Kidney (tissue), 14 donors: ENCODE measurements around the gene PRKN. TPM values are rescaled to one million over a fixed set of nuclear protein-coding genes. Genes with fewer than 3 reads are reported as not detected.

Experiments
- DNase-seq, 5 donors: peaks; one replicate each; pipeline ENCODE4 v3.0.0-alpha.2; 2013 to 2020
- FAIRE-seq: peaks from 2 replicates; lab custom pipeline; 2012; peaks lifted over from hg19 to GRCh38; lab: Jason Lieb, UNC
- H3K27ac ChIP-seq, 2 donors: one replicate each; pipeline ENCODE4 v1.7.0; 2013; ENCODE audit warnings: low read depth in 2 of 2, low read length in 2 of 2, inconsistent platforms in 1 of 2
- H3K27me3 ChIP-seq: one replicate; pipeline ENCODE4 v1.7.1; 2013; ENCODE audit warnings: low read length, inconsistent platforms; ENCODE audit not compliant: control insufficient read depth, insufficient read depth
- H3K36me3 ChIP-seq, 3 donors: one replicate each; pipeline versions ENCODE4 v1.7.0 to v1.7.1; 2013; ENCODE audit warnings: low read length in 3 of 3, control low read depth in 1 of 3, inconsistent platforms in 1 of 3; ENCODE audit not compliant: insufficient read depth in 3 of 3, control insufficient read depth in 2 of 3
- H3K4me1 ChIP-seq, 3 donors: one replicate each; pipeline versions ENCODE4 v1.7.0 to v1.7.1; 2013; ENCODE audit warnings: low read length in 3 of 3, inconsistent platforms in 1 of 3, low read depth in 1 of 3; ENCODE audit not compliant: control insufficient read depth in 2 of 3, insufficient read depth in 2 of 3
- H3K4me3 ChIP-seq, 3 donors: one replicate each; pipeline versions ENCODE4 v1.7.0 to v1.8.1; 2013; ENCODE audit warnings: low read length in 3 of 3, control low read depth in 1 of 3, inconsistent platforms in 1 of 3
- H3K9ac ChIP-seq, 3 donors: one replicate each; pipeline versions ENCODE4 v1.7.0 to v1.7.1; 2013; ENCODE audit warnings: low read length in 3 of 3, control low read depth in 1 of 3, inconsistent platforms in 1 of 3
- H3K9me3 ChIP-seq, 3 donors: one replicate each; pipeline versions ENCODE4 v1.7.0 to v1.7.1; 2013; ENCODE audit warnings: low read length in 3 of 3, control low read depth in 1 of 3, inconsistent platforms in 1 of 3; ENCODE audit not compliant: control insufficient read depth in 2 of 3, insufficient read depth in 1 of 3
- intact Hi-C: fragments of 100-400 bp; cut with DNase I; formaldehyde crosslinking; loops from one replicate; pipeline ENCODE4 v1.11.1; 2022
- polyA plus RNA-seq: library from polyadenylated mRNA; stranded (reverse); fragments of 350-450 nt; fragmentation: Illumina TruSeq; extraction: RNeasy Lipid Tissue Mini Kit (QIAGEN cat#74804); gene quantifications from one replicate; pipeline ENCODE4 v1.2.3, GENCODE V29; 2014; ENCODE audit warnings: low read depth, low replicate concordance; ENCODE audit not compliant: insufficient read depth
- total RNA-seq: library from RNA; stranded (reverse); fragmentation: NEBNext Ultra II Directional; extraction: Animal tissue kit (Norgen Biotek cat#: 25700); gene quantifications from one replicate; pipeline ENCODE4 v1.2.1, GENCODE V29; 2021
- TF ChIP-seq, protein P1 (sequence below): IDR thresholded peaks from 3 replicates; pipeline ENCODE4 v1.5.1; 2012; ENCODE audit warnings: mild to moderate bottlenecking, moderate library complexity, borderline replicate concordance; ENCODE audit not compliant: insufficient read depth; ENCODE audit errors: extremely low read depth
- donor health status: control.
- donor health status: control.
- donor health status: control.
- donor health status: control.
- donor health status: control.
- donor health status: DM: yes; HTN: yes; CAD: no.
- donor health status: Normal renal cell carcinoma (clear cell type).

Gene PRKN
- total and polyA plus RNA-seq, 2 donors from 2014 or later = 8.6 to 10.4 TPM

GRCh38 chr6:161536224-161536630, 1191.3 kb downstream of the PRKN start:
- Histone ChIP-seq H3K36me3 (no peaks in the 10 kb centered on the region), H3K4me3 (no peak overlapping the region), H3K9ac (no peak overlapping the region), H3K27me3 (no peaks in the 10 kb centered on the region), H3K27ac (no peak overlapping the region), H3K4me1 (no peaks in the 10 kb centered on the region), H3K9me3 (no peaks in the 10 kb centered on the region)
- intact Hi-C loops = no loop called here
- TF ChIP-seq, protein P1, sequence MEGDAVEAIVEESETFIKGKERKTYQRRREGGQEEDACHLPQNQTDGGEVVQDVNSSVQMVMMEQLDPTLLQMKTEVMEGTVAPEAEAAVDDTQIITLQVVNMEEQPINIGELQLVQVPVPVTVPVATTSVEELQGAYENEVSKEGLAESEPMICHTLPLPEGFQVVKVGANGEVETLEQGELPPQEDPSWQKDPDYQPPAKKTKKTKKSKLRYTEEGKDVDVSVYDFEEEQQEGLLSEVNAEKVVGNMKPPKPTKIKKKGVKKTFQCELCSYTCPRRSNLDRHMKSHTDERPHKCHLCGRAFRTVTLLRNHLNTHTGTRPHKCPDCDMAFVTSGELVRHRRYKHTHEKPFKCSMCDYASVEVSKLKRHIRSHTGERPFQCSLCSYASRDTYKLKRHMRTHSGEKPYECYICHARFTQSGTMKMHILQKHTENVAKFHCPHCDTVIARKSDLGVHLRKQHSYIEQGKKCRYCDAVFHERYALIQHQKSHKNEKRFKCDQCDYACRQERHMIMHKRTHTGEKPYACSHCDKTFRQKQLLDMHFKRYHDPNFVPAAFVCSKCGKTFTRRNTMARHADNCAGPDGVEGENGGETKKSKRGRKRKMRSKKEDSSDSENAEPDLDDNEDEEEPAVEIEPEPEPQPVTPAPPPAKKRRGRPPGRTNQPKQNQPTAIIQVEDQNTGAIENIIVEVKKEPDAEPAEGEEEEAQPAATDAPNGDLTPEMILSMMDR = no peak
- FAIRE-seq (no peak), DNase-seq (peak in 3 of 5 donors; percentile 29 to 74 (median 73))

DNA sequence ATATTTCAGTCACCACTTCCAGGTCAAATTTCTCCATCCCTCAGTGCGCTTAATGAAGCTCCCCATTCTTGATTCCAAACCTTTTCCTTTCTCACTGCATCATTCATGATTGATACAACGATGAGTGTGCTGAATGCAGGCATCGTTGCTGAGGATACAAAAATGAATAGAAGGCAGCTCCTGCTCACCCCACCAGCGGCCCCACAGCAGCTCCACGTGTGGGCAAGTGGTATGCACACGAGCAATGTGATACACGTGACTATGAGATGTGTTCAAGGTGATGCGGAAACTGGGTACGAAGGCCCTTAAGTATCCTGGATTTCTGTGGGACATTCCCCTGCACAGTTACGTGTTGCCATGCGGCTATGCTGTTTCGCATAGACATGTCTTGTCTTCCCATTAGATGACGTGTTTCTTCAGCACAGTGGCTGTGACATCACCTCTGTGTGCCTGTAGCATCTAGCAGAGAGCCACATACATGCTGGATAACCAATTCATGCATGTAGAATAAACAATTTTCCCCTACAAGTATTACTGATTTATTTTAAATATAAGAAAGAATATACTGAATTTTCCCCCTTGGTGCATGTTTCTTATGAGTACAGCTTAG, 1193.2 kb downstream of the PRKN start:
- Histone ChIP-seq H3K36me3 (no peaks in the 10 kb centered on the region), H3K27ac (no peak overlapping the region), H3K4me3 (no peak overlapping the region), H3K4me1 (no peaks in the 10 kb centered on the region), H3K27me3 (no peaks in the 10 kb centered on the region), H3K9ac (no peak overlapping the region), H3K9me3 (no peaks in the 10 kb centered on the region)
- TF ChIP-seq, protein P1 = no peak
- FAIRE-seq (no peak), DNase-seq (no peak)
- intact Hi-C loops = no loop called here

DNA sequence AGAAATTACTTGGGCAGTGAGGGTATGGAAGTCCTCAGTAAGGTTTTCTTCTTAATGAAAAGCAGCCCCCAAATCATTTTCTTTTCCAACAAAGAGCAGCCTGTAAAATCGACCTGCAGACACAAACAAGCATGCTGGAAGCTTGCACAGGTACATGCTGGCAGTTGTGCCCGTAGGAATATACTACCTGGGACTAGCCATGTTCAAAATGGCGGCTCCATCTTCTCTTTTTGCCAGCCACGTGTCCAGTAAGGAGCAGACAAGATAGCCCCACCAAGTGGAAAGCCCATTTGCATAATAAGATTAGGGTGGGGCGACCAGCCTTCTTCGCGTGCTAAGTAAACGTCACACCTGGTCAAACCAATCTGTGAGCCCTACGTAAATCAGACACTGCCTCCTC, 1194.3 kb downstream of the PRKN start:
- no peak overlapping the region for H3K9ac ChIP-seq

More for the DNA sequence above, 1194.3 kb downstream of the PRKN start:
- no peaks in the 10 kb centered on the region for H3K27me3 ChIP-seq
- no peaks in the 10 kb centered on the region for H3K4me1 ChIP-seq
- no peak overlapping the region for H3K27ac ChIP-seq
- DNase-seq = no peak
- intact Hi-C loops = no loop called here
- TF ChIP-seq, protein P1 = no peak
- H3K36me3 ChIP-seq = no peaks in the 10 kb centered on the region
- no peak for FAIRE-seq
- H3K4me3 ChIP-seq = no peak overlapping the region
- no peaks in the 10 kb centered on the region for H3K9me3 ChIP-seq
